OCI-LY7 (cell line): ENCODE measurements around the gene UBR2. TPM values are rescaled to one million over a fixed set of nuclear protein-coding genes. Genes with fewer than 3 reads are reported as not detected.
"Not testable (repeated sequence)": the region's sequence is repeated elsewhere in the genome, so short reads cannot be mapped to it uniquely, and the experiment has no call there.

Experiments
- BruUV-seq: library from RNA; stranded (reverse); fragments of 400-500 nt; replicated peaks from 2 replicates; lab custom pipeline; 2021; lab: Mats Ljungman, UMichigan
- CTCF ChIA-PET: fragments of 300-600 bp; sonication (Branson Sonifier 250); formaldehyde crosslinking; loops from one replicate; lab custom pipeline; 2022; ENCODE audit warnings: antibody characterized with exemption; ENCODE audit not compliant: unreplicated experiment; lab: Charles Lee
- POLR2A ChIA-PET: fragments of 300-600 bp; sonication (Branson Sonifier 250); formaldehyde crosslinking; loops from one replicate; lab custom pipeline; 2022; ENCODE audit warnings: antibody characterized with exemption; lab: Charles Lee
- DNase-seq: peaks from one replicate; pipeline ENCODE4 v3.0.0-alpha.2; 2015; ENCODE audit warnings: low spot score
- H2AFZ ChIP-seq: fragments of 200-600 bp; sonication (generic), shearing (Covaris generic); 2 replicates; pipeline ENCODE4 v1.6.1; 2014; ENCODE audit warnings: mild to moderate bottlenecking, antibody characterized with exemption, low read length, moderate library complexity
- H3K27ac ChIP-seq: fragments of 200-600 bp; sonication (generic); 2 replicates; pipeline ENCODE4 v1.5.1; 2014; ENCODE audit warnings: mixed run types, low read depth, mild to moderate bottlenecking, moderate library complexity, low read length, inconsistent platforms; ENCODE audit not compliant: poor library complexity, severe bottlenecking
- H3K36me3 ChIP-seq: fragments of 200-600 bp; sonication (generic); 2 replicates; pipeline ENCODE4 v1.6.1; 2014; ENCODE audit warnings: mild to moderate bottlenecking, antibody characterized with exemption, low read length, moderate library complexity, mixed read lengths; ENCODE audit not compliant: insufficient read depth
- H3K4me1 ChIP-seq: fragments of 200-600 bp; sonication (generic); 2 replicates; pipeline ENCODE4 v1.5.1; 2014; ENCODE audit warnings: mild to moderate bottlenecking, low read length; ENCODE audit not compliant: insufficient read depth, poor library complexity, severe bottlenecking
- H3K4me2 ChIP-seq: fragments of 200-600 bp; sonication (generic); 2 replicates; pipeline ENCODE4 v1.6.1; 2014; ENCODE audit warnings: mild to moderate bottlenecking, low read length
- H3K4me3 ChIP-seq: fragments of 200-600 bp; sonication (generic); 2 replicates; pipeline ENCODE4 v1.5.1; 2014; ENCODE audit warnings: mild to moderate bottlenecking, low read depth, low read length; ENCODE audit not compliant: poor library complexity, severe bottlenecking
- H3K79me2 ChIP-seq: fragments of 200-600 bp; sonication (generic); 2 replicates; pipeline ENCODE4 v1.6.1; 2016; ENCODE audit warnings: low read depth, mild to moderate bottlenecking, low read length, moderate library complexity, mixed read lengths; ENCODE audit not compliant: insufficient read depth
- H3K9me2 ChIP-seq: fragments of 200-600 bp; sonication (generic); 2 replicates; pipeline ENCODE4 v1.6.1; 2016; ENCODE audit warnings: mild to moderate bottlenecking, low read length, mixed read lengths; ENCODE audit not compliant: insufficient read depth
- H3K9me3 ChIP-seq: fragments of 200-600 bp; sonication (generic); 2 replicates; pipeline ENCODE4 v1.6.1; 2014; ENCODE audit warnings: mild to moderate bottlenecking, mixed run types, low read length, mixed read lengths
- H4K20me1 ChIP-seq: fragments of 200-600 bp; sonication (generic); 2 replicates; pipeline ENCODE4 v1.6.1; 2014; ENCODE audit warnings: mild to moderate bottlenecking, antibody characterized with exemption, low read length, moderate library complexity, mixed read lengths; ENCODE audit not compliant: insufficient read depth
- CTCF ChIP-seq: fragments of 200-600 bp; sonication (generic); conservative IDR thresholded peaks from 2 replicates; pipeline ENCODE4 v1.5.1; 2014; ENCODE audit warnings: mild to moderate bottlenecking, antibody characterized with exemption, low read length, moderate library complexity, mixed read lengths
- EZH2phosphoT487 ChIP-seq: fragments of 200-600 bp; sonication (generic); IDR thresholded peaks from 2 replicates; pipeline ENCODE4 v1.6.1; 2018; ENCODE audit warnings: low read depth, borderline replicate concordance, mild to moderate bottlenecking, mixed run types, antibody characterized with exemption, low read length, moderate library complexity, mixed read lengths
- intact Hi-C: fragments of 100-400 bp; cut with micrococcal nuclease; formaldehyde crosslinking; loops from one replicate; pipeline ENCODE4 v1.10.0; 2022; ENCODE audit not compliant: unreplicated experiment
- total RNA-seq, 2 experiments: library from RNA; depleted of rRNA in 1 of 2; stranded (reverse); fragments of >200 nt in 1 of 2; shearing (Covaris generic) in 1 of 2; gene quantifications; 2 replicates each; pipeline ENCODE4 v1.2.3, GENCODE V29; 2014 to 2022

The UBR2 gene
- total RNA-seq, 2 experiments from 2014 or later = 17.1 to 26.7 TPM

GRCh38 chr6:42565823-42566613, 2.2 kb downstream of the UBR2 start:
- intact Hi-C loops = loop anchor here (5.0 to 10.0 kb wide), 2 partner anchors 161 to 609 kb away; partner anchors contain the start of gene SRF
- Histone ChIP-seq H4K20me1 (peaks cover 7% of the 10 kb centered on the region; the same call in 1 of the 2 replicates), H3K9me3 (peaks cover 6% of the 10 kb centered on the region; the same call in 1 of the 2 replicates), H3K36me3 (peaks cover 22% of the 10 kb centered on the region), H3K9me2 (no peaks in the 10 kb centered on the region), H3K4me3 (peak overlapping the region; percentile 88), H3K27ac (peak overlapping the region; percentile 54), H3K4me2 (peak overlapping the region; percentile 96), H3K79me2 (peaks cover 69% of the 10 kb centered on the region), H2AFZ (no peak overlapping the region; the same call in 1 of the 2 replicates), H3K4me1 (peaks cover 31% of the 10 kb centered on the region)
- no TSS peak for BruUV-seq
- ChIA-PET CTCF (no interaction called here), POLR2A (interaction anchor here (1.0 kb wide), 1 partner anchor 199 kb away, joined by 3 read pairs; no protein-coding TSS in a partner anchor)
- no peak for TF ChIP-seq CTCF
- TF ChIP-seq EZH2phosphoT487 = no peak
- DNase-seq = no peak

- H3K4me3 ChIP-seq = no peak overlapping the region
- peaks cover 36% of the 10 kb centered on the region for H3K4me1 ChIP-seq
- H3K4me2 ChIP-seq = peak overlapping the region; percentile 96
- H3K36me3 ChIP-seq = peaks cover 22% of the 10 kb centered on the region
- CTCF ChIA-PET = no interaction called here
- peaks cover 7% of the 10 kb centered on the region; the same call in 1 of the 2 replicates for H4K20me1 ChIP-seq
- TF ChIP-seq CTCF (no peak), EZH2phosphoT487 (no peak)
- peaks cover 76% of the 10 kb centered on the region for H3K79me2 ChIP-seq
- no TSS peak for BruUV-seq
- intact Hi-C loops = loop anchor here (5.0 to 10.0 kb wide), 2 partner anchors 161 to 608 kb away; partner anchors contain the start of gene SRF
- no peak for DNase-seq
- H2AFZ ChIP-seq = no peak overlapping the region
- no peaks in the 10 kb centered on the region for H3K9me2 ChIP-seq
- peak overlapping the region; percentile 10 for H3K27ac ChIP-seq
- POLR2A ChIA-PET = interaction anchor here (0.9 to 1.0 kb wide), 2 partner anchors 175 to 200 kb away, joined by 3 read pairs; no protein-coding TSS in a partner anchor
- peaks cover 10% of the 10 kb centered on the region; the same call in 1 of the 2 replicates for H3K9me3 ChIP-seq
Observed at GRCh38 chr6:42566614-42567208, 2.9 kb downstream of the UBR2 start.

GRCh38 chr6:42567237-42567636, 3.4 kb downstream of the UBR2 start:
- Histone ChIP-seq H3K4me2 (0 out of 2 replicates have a peak overlapping the region, but pooled peaks have one; percentile 0), H3K36me3 (peaks cover 22% of the 10 kb centered on the region), H3K4me1 (peaks cover 41% of the 10 kb centered on the region), H3K27ac (peak overlapping the region; percentile 10), H3K79me2 (peaks cover 81% of the 10 kb centered on the region)
- H3K9me3 ChIP-seq, BruUV-seq, H3K9me2 ChIP-seq, DNase-seq, H3K4me3 ChIP-seq, H2AFZ ChIP-seq, H4K20me1 ChIP-seq, CTCF ChIA-PET: not testable (repeated sequence)
- intact Hi-C loops = loop anchor here (5.0 to 10.0 kb wide), 2 partner anchors 160 to 608 kb away; partner anchors contain the start of gene SRF
- POLR2A ChIA-PET = interaction anchor here (0.9 to 1.0 kb wide), 2 partner anchors 174 to 201 kb away, joined by 3 read pairs; no protein-coding TSS in a partner anchor
